ENCODE measurements around the gene CDH2.

DNA sequence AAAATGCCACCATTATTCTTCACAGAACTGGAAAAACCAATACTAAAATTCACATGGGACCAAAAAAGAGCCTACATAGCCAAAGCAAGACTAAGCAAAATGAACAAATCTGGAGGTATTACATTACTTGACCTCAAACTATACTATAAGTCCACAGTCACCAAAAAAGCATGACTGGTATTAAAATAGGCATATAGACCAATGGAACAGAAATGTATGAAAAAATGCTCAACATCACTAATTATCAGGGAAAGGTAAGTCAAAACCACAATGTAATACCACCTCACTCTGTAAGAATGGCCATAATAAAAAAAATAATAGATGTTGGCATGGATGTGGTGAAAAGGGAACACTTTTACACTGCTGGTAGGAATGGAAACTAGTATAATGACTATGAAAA, 158.6 kb downstream of the CDH2 start:
- TF ChIP-seq, protein P1, sequence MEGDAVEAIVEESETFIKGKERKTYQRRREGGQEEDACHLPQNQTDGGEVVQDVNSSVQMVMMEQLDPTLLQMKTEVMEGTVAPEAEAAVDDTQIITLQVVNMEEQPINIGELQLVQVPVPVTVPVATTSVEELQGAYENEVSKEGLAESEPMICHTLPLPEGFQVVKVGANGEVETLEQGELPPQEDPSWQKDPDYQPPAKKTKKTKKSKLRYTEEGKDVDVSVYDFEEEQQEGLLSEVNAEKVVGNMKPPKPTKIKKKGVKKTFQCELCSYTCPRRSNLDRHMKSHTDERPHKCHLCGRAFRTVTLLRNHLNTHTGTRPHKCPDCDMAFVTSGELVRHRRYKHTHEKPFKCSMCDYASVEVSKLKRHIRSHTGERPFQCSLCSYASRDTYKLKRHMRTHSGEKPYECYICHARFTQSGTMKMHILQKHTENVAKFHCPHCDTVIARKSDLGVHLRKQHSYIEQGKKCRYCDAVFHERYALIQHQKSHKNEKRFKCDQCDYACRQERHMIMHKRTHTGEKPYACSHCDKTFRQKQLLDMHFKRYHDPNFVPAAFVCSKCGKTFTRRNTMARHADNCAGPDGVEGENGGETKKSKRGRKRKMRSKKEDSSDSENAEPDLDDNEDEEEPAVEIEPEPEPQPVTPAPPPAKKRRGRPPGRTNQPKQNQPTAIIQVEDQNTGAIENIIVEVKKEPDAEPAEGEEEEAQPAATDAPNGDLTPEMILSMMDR (IDR thresholded peaks at IDR 0.05): no peak
- no peak for TF ChIP-seq POLR2A (IDR thresholded peaks at IDR 0.05)

All from lower leg skin (tissue), 3 donors.